AG09309 (cell line): ENCODE results near the gene SPRR1B.

Source experiments
- DNase-seq: peaks from one replicate; pipeline ENCODE4 v3.0.0-alpha.2; 2010; ENCODE audit warnings: low read depth
- H3K4me3 ChIP-seq: 2 replicates; pipeline ENCODE4 v1.5.1; 2011; ENCODE audit warnings: mild to moderate bottlenecking, low read depth, low read length, moderate library complexity; ENCODE audit not compliant: control insufficient read depth
- CTCF ChIP-seq: IDR thresholded peaks from 2 replicates; pipeline ENCODE4 v1.5.1; 2011; ENCODE audit warnings: mild to moderate bottlenecking, low read depth, low read length, inconsistent platforms; ENCODE audit not compliant: insufficient read depth, control insufficient read depth; ENCODE audit errors: missing control alignments

The SPRR1B gene

GRCh38 chr1:153058154-153058553 lies 27.2 kb downstream of the SPRR1B start:
- H3K4me3 ChIP-seq: no peak overlapping the region
- no peak for DNase-seq
- TF ChIP-seq CTCF: no peak

GRCh38 chr1:153058826-153059784 lies 28.1 kb downstream of the SPRR1B start:
- TF ChIP-seq CTCF: no peak
- H3K4me3 ChIP-seq: no peak overlapping the region
- DNase-seq: no peak

- TF ChIP-seq CTCF: no peak
- DNase-seq: no peak
- no peak overlapping the region for H3K4me3 ChIP-seq
Observed at GRCh38 chr1:153070243-153070642, 39.2 kb downstream of the SPRR1B start.

GRCh38 chr1:153071511-153071910 lies 40.5 kb downstream of the SPRR1B start, which contains the start of gene SPRR2B:
Gene SPRR2B, minus strand, starts transcription at chr1:153071611. Its CDS starts 772 bp downstream, at chr1:153070839.
- no peak for DNase-seq
- no peak for TF ChIP-seq CTCF
- no peak within 1 kb of the TSS for H3K4me3 ChIP-seq

- no peak overlapping the region for H3K4me3 ChIP-seq
- no peak for TF ChIP-seq CTCF
- DNase-seq: no peak
Observed at GRCh38 chr1:153072806-153073726, 42.1 kb downstream of the SPRR1B start.

- TF ChIP-seq CTCF: no peak
- DNase-seq: no peak
- no peak overlapping the region for H3K4me3 ChIP-seq
Observed at GRCh38 chr1:153081736-153082135, 50.7 kb downstream of the SPRR1B start.
